A549 treated with AZD2906 at 1 μM for 4 hours (cell line): Measurements from ENCODE around the gene SLC7A6. TPM values are rescaled to one million over a fixed set of nuclear protein-coding genes. Genes with fewer than 3 reads are reported as not detected.

Experiments used
- total RNA-seq: library from RNA; stranded (reverse); fragments of 200-300 nt; extraction: Qiagen RNA extraction; gene quantifications from 5 replicates; pipeline ENCODE4 v1.2.3, GENCODE V29; 2022

SLC7A6 gene
- total RNA-seq = 29.4 to 34.5 TPM (median 31.3 TPM) in 5 replicates

DNA sequence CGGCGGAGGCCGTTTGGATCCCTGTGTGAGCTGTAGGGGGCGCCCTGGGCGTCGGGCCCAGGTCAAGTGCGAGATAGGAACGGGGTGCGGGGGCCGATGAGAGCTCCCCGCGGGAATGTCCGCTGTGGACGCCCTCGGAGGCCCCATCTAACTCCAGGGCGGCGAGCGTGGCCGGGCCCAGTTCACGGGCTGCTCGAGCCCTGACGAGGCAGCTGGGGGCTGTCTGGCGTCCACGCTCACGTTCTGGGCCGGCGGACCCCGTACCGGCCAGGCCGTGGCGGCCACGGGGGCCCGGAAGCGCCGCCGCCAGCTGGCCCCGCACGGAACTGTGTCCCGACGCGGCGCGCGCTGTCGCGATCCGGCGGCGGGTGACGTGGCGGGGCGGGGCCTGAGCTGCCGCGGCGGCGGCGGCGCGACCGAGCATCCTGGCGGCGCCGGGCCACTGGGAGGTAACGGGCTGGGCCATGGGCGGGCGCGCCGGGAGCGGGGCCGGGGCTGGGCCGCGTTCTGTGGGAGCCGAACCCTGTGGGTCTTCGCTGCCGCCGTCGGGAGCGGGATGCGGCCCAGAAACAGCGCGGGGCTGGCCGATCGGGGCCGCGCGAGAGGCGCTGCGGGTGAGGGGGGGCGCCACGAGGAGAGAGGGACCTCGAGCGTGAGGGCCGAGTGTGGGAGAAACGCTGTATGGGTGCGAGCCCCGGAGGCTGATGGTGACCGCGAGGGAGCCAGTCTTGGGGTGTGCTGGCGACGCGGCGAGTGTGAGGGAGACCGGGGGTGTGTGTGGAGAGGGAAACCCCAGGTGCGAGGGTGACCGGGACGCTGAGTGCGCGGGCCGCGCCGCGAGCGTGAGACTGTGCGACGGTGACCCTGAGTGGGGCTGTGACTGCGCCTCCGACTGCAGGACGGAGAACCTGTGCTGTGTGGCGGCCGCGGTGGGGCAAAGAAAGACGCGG lies at the start of gene SLC7A6:
Gene SLC7A6, plus strand, starts transcription at position 399 of the 950 bp plus-strand sequence. CDS start 10,201 bp downstream, outside the sequence.

DNA sequence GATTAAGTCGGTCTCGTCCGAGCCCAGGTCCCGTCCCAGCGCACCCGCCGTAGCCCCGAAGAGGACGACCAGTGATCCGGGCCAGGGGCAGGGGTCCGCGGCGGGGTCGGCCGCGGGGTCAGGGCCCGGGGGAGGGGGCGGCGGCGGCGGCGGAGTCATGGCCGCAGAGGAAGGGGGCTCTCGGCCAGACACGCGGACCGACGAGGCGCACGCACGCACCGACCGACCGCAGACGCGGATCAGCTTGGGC lies 28.5 kb upstream of the SLC7A6 start, which contains the start of gene ESRP2:
Gene ESRP2, minus strand, starts transcription at position 241 of the 250 bp plus-strand sequence. Its CDS starts 82 bp downstream, at position 159.

DNA sequence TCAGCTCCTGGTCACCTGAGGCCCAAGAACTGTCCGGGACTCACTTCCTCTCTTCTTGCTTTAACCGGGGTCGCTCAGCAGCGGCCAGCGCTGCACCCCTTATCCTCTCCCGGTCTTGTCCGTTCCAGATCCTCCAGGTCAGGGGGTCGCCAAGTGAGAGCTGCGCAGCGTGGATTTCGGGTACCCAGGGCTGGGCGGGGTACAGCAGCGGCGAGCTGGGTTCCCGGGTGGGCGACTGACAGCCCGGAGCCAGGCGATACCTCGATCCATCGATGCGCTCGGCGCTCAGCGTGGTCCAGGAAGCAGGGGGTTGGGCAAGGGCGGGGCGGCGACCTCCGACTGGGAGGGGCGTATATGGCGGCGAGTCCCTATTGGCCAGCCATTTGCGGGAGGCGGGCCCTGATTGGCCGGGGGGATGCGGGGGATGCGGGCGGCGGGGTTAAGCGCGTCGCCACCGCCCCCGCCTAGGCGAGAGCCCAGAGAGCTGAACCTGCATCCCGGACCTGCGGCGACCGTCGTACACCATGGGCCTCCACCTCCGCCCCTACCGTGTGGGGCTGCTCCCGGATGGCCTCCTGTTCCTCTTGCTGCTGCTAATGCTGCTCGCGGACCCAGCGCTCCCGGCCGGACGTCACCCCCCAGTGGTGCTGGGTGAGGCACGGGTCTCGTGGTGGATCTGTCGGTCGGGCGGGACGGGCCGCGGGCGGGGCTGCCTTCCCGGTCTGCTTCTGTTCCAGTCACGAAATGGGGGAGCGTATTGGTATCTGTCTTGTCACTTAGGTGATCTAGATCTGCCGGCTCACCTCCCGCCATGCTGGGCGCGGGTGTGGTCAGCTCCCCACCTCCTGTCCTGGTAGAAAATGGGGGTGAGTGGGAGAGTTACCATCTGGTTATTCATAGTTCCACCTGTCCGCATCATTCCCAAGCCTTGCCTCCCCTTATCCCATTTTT lies 19.1 kb upstream of the SLC7A6 start, which contains the start of gene PLA2G15:
Gene PLA2G15, plus strand, starts transcription at position 471 of the 951 bp plus-strand sequence. Its CDS starts 54 bp downstream, at position 525.

DNA sequence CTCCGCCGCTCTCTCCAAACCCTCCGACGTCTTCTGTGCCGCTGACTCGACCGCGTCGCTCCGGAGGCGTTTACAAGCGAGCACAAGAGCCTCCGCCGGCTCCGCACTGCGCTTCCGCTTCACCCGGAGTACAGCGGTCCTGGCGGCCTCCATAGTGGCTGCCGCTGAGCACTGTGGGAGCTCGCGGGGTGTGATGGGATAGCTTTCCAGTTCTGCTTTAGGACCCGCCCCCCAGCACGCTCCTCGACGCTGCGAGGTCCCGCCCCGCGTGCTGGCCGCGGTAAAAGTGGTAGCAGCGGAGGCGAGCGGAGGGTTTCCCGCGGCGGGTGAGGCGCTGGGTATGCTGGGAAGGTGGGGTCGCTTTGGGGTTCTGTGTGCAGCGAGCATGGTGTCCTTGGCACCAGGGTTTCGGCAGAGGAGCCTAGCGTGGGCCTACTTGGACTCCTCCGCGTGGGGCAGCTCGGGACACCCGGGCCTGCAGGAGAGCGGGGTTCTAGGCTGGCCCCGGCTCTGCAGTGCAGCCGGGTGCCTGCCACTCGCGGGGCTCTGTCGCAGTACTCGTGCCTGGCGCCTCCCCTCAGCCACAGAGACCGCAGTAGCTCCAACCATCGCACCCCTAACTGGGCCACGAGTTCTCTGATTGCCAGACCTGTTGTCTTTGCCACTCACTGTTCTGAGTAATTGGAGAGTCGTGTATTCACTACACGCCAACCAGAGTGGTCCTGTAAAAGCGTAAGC lies 46.6 kb downstream of the SLC7A6 start, which contains the start of the genes PRMT7 and SLC7A6OS:
Gene PRMT7, plus strand, starts transcription at position 246 of the 738 bp plus-strand sequence. CDS start 4,961 bp downstream, outside the sequence.
Gene SLC7A6OS, minus strand, starts transcription at position 173 of the 738 bp plus-strand sequence. Its CDS starts 20 bp downstream, at position 153.

Other genes starting within 250 kb of the SLC7A6 start
- not detected in 5 replicates for gene DPEP2NB, start 248.6 kb upstream of the SLC7A6 start, total RNA-seq
- 17.2 to 21.0 TPM (median 19.3 TPM) in 5 replicates for gene DDX28, start 241.3 kb upstream of the SLC7A6 start, total RNA-seq
- 16.4 to 17.6 TPM (median 16.9 TPM) in 5 replicates for gene DUS2, start 241.2 kb upstream of the SLC7A6 start, total RNA-seq
- gene NFATC3, start 179.2 kb upstream of the SLC7A6 start, total RNA-seq = 12.2 to 15.0 TPM (median 14.4 TPM) in 5 replicates
- gene ESRP2, start 28.4 kb upstream of the SLC7A6 start, total RNA-seq = 0.05 to 0.18 TPM (median 0.10 TPM) in 5 replicates
- 15.0 to 16.6 TPM (median 15.1 TPM) in 5 replicates for gene PLA2G15, start 19.2 kb upstream of the SLC7A6 start, total RNA-seq
- 9.4 to 12.4 TPM (median 11.7 TPM) in 5 replicates for gene SLC7A6OS, start 46.4 kb downstream of the SLC7A6 start, total RNA-seq
- 26.1 to 32.0 TPM (median 30.2 TPM) in 5 replicates for gene PRMT7, start 46.5 kb downstream of the SLC7A6 start, total RNA-seq
- gene SMPD3, start 184.0 kb downstream of the SLC7A6 start, total RNA-seq = 0.08 to 0.20 TPM (median 0.13 TPM) in 5 replicates